ENCODE data around the gene C1GALT1C1. TPM values are rescaled to one million over a fixed set of nuclear protein-coding genes. Genes with fewer than 3 reads are reported as not detected.

C1GALT1C1 gene
- total RNA-seq, 1 donor from 2014 or later: 49.2 TPM

DNA sequence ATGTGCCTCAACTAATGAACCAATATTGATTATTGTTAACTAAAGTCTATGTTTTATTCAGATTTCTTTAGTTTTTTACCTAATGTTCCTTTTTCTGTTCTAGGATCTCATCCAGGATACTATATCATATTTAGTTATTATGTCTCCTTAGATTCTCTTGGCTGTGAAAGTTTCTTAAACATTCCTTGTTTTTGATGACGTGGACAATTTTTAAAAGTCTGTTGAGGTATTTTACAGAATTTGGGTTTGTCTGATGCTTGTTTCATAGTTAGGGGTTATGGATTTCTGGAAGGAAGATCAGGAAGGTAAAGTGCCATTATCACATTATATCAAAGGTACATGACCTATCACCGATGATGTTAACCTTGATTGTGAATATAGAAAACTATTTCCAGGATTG lies 44.2 kb downstream of the C1GALT1C1 start:
- no peak for DNase-seq (ENCODE audit: low read depth in 2 of 2)

Other genes starting within 250 kb of the C1GALT1C1 start
- gene LAMP2, start 160.8 kb downstream of the C1GALT1C1 start, total RNA-seq: 81.5 and 117 TPM in 2 replicates
- 30.8 and 32.9 TPM in 2 replicates for gene CUL4B, start 69.1 kb downstream of the C1GALT1C1 start, total RNA-seq
- gene MCTS1, start 26.0 kb downstream of the C1GALT1C1 start, total RNA-seq: 24.4 and 26.6 TPM in 2 replicates
- gene CT47B1, start 245.8 kb upstream of the C1GALT1C1 start, total RNA-seq: not detected in 2 replicates